HG03135 (cell line): ENCODE results near the gene ERCC6.

ENCODE experiments used
- ATAC-seq: cut with Tn5 transposase; IDR thresholded peaks from one replicate; pipeline ENCODE4 v1.9.1; 2021; ENCODE audit warnings: mild to moderate bottlenecking, moderate library complexity; ENCODE audit not compliant: unreplicated experiment

The ERCC6 gene

GRCh38 chr10:49512121-49512809, 26.7 kb downstream of the ERCC6 start:
- ATAC-seq, result no peak

DNA sequence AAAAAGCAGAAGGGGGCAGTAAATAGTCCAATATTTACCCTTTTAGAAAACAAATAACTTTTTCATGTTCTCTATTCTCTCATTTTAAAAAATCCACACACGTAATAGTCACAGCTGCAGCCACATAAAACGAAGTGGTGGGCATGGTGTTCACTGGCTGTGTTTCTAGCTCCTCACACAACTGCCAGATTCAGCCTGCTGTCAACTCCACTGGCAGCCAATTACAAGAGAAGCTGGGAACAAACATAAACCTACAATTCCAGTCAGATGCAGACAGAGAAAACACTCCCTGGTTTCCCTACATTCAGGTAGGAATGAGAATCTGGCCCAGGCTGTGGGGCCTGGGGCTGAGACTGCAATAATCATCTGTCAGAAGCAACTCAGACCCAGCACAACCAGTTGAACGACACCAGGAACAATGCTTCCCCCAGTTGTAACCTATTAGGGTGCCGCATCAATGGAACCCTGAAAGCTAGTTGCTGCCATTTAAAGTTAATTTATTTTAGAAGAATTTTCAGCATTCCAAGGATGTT, 29.1 kb downstream of the ERCC6 start:
- no peak for ATAC-seq

DNA sequence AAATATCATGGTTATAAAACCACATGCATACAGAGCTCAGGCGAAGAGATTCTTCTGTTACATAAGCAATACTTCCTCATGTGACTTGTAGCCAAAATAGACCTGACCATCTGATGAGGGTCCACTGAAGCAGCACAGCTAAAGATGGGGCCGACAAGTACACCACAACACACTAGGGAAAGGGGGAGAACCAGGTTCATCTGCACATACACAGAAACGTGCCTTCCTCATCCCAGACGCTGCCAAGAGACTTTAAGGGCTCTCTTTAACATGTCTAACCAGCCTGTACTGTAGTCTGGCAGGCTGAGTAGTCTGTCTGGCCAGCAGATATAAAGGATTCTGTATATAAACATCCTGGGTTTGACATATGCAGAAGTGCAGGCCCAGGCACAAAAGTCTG, 30.3 kb downstream of the ERCC6 start:
- ATAC-seq, result no peak

- ATAC-seq, result no peak
Measured at GRCh38 chr10:49508249-49508648, 30.7 kb downstream of the ERCC6 start.

DNA sequence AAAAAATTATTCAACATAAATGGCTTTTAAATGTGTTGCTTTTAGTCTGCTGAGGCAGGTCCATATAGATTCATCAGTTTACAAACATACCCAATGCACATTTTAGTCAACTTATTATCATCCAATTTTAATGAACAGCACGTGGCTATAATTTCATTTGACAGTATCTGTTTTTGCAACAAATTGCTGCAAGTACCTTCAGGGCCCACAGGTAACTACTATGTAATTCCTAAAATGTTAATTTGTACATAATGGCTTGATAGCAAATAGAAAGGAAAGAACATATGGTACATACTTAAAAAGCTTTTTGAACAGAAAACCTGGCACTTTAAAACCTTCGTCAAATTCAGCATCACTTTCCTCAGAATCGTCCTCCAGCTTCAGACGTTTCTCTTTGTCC, 33.3 kb downstream of the ERCC6 start:
- no peak for ATAC-seq

DNA sequence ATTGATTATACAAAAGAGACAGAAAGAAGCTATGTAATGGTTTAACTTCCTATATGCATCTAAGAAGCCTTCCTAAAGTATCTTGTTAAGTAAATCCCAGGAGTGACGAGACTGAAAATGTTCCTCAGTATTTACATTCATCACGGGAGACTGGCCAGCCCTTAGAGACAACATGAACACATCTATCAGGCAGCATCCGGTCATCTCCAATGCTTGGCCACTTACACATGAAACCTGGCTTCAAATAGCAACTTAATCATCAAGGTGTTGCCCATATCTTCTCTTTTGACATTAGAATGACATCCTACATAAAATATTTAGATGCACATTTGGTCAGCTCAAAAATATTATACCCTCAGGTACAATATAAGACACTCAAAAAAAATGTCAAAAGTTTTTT, 33.8 kb downstream of the ERCC6 start:
- no peak for ATAC-seq

GRCh38 chr10:49504528-49504927, 34.4 kb downstream of the ERCC6 start:
- ATAC-seq, result no peak

GRCh38 chr10:49502358-49502757, 36.6 kb downstream of the ERCC6 start:
- no peak for ATAC-seq

DNA sequence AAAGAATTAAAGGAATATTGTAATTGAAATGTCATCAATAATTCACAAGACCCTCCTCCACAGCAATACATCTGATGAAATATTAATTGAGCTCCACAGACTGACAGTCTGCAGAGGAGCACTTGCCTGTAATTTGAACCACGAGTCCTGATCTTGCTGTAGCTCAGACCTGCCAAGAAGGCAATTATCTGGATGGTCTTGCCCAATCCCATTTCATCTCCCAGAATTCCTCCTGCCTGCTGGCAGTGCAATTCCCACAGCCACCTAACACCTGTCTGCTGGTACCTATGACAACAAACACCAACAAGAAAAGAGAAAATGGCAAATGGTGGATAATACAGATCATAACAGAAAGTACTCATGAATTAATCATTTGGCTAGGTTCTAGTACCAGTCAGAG, 38.5 kb downstream of the ERCC6 start:
- ATAC-seq, result no peak

- ATAC-seq, result no peak
Measured at GRCh38 chr10:49499305-49499851, 39.5 kb downstream of the ERCC6 start.

DNA sequence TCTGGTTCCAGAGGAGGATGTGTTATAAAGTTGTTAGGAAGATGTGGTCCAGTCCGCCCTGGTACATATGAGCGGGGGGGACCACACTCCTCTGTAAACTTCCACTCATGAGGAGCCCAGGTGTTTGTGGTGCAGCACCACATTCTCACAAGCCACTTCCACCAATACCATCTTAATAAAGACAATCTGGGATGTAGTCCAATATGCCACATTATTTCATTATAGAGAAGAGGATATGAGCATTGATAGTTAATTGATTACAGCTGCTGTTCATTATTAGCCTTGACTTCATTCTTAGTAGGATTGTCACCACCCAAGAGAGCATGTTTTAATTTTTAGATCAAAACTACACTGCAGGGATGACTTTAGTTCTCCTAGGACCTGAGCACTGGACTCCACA, 40.5 kb downstream of the ERCC6 start:
- ATAC-seq, result no peak

- ATAC-seq, result no peak
Measured at GRCh38 chr10:49497358-49497757, 41.6 kb downstream of the ERCC6 start.

DNA sequence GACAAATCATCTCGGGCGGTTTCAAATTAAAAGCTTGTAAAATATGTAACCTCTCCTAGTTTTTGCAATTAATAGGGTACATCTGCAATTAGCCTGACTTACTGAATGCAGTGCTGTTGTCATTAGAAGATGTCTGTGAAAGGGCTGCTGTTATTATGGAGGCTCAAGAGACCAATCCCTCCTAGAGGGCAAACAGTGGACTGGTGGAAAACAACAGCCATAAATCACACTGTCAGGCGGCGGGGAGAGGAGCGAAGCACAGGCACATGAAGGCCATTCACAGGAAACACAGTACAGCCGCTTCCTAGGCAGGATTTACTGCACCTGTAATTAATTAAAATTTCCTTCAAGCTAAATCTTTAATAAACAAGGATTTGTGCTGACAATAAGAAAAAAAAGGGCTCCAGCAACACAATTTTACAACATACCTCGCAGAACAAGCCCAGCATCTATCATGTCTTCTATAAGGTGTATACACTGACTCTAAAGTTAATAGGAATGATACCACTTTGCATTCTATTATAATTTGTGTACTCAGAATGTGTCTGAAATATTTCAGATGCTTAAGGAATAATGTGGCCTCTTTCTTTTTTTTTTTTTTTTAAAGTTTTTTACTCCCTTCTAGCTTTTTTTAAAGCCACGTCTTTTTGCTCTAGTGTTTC, 50.7 kb downstream of the ERCC6 start:
- ATAC-seq, result no peak

GRCh38 chr10:49486738-49487137, 52.2 kb downstream of the ERCC6 start:
- no peak for ATAC-seq

DNA sequence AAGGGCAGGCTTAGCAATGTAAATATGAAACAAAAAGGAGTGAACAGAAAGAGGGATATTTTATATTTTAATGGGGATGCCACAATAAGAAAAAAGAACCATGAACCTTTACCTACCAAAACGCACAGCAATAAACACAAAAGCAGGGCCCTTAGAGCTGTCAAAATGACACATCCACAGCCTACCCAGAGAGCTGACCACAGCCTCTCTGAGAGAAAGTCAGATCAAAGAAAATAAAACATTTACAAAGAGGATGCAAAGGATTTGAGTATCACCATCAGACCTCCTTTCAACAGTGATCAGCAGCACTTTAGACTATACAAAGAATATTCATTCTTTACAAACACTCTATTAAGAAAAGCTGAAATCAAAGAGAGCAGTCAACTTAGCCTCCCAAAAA, 52.9 kb downstream of the ERCC6 start:
- no peak for ATAC-seq

DNA sequence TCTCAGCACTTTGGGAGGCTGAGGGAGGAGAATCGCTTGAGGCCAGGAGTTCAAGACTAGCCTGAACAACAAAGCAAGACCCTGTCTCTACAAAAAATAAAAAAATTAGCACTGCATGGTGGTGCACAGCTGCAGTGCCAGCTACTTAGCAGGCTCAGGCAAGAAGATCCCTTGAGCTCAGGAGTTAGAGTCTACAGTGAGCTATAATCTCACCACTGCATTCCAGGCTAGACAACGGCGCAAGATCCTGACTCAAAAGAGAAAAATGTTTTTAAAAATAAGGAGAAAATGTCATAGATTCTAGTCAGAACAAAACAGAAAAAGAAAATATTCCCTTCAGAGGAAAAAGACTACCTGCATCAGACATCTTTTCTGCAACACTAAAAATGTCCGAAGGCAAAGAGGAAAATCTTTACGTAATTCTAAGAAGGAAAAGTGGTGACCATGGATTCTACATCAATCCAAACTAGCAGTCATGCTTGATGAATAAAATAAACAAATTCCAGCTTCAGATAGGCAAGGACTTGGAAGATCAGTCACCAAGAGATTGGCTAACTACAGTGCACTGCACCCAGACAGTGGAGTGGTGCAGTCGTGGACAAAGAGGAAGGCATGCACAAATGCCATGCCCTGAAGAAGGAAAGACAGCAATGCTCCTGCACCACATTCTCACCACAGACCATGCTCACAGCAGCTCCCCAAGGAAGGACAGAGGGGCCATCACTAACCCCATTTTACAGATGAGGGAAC, 54.3 kb downstream of the ERCC6 start:
- no peak for ATAC-seq

- no peak for ATAC-seq
Measured at GRCh38 chr10:49478819-49479218, 60.1 kb downstream of the ERCC6 start.

DNA sequence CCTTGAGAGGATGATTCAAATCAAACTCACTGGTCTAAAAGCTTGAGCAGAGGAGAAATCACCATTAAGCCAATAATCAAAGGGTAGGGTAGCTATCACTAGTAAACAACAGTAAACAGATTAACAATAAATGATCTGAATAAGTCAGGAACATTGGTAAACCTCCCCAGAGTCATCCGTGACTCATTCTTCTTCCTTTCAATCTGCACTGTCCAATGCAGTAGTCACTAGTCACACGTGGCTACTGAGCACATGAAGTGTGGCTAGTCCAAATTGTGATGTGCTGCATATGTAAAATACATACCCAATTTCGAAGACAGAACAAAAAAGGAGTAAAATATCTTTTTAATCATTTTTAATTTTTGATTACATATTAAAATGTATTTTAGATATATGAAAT, 64.0 kb downstream of the ERCC6 start:
- no peak for ATAC-seq

GRCh38 chr10:49471532-49471931, 67.4 kb downstream of the ERCC6 start:
- no peak for ATAC-seq

GRCh38 chr10:49465736-49466135, 73.2 kb downstream of the ERCC6 start:
- ATAC-seq, result no peak
